HepG2 (cell line): ENCODE measurements around the gene THADA. TPM values are rescaled to one million over a fixed set of nuclear protein-coding genes. Genes with fewer than 3 reads are reported as not detected.
A peak's percentile ranks its signal among the peaks of the same experiment; 100 is the strongest.

Source experiments
- ERF ChIP-seq: IDR thresholded peaks from 2 replicates; pipeline ENCODE4 v1.6.1; 2018; ENCODE audit warnings: missing biosample characterization, missing genetic modification reagents
- HNRNPH1 ChIP-seq: fragments of 200-400 bp; formaldehyde crosslinking; optimal IDR thresholded peaks from 2 replicates; pipeline ENCODE3; 2017; ENCODE audit warnings: mild to moderate bottlenecking, low read depth, low read length
- JUNB ChIP-seq: sonication (generic); formaldehyde crosslinking; IDR thresholded peaks from 2 replicates; pipeline ENCODE4 v1.8.0; 2022; ENCODE audit warnings: missing genetic modification reagents, mild to moderate bottlenecking, borderline replicate concordance
- KDM2A ChIP-seq: sonication (generic); formaldehyde crosslinking; IDR thresholded peaks from 2 replicates; pipeline ENCODE4 v1.4.0; 2020; ENCODE audit warnings: low read depth, missing genetic modification reagents, borderline replicate concordance
- KDM6A ChIP-seq: IDR thresholded peaks from 2 replicates; pipeline ENCODE4 v1.6.1; 2016; ENCODE audit warnings: low read depth
- MED13 ChIP-seq: sonication (generic); formaldehyde crosslinking; IDR thresholded peaks from 2 replicates; pipeline ENCODE4 v1.5.0; 2020; ENCODE audit warnings: missing genetic modification reagents
- MXI1 ChIP-seq: IDR thresholded peaks from 3 replicates; pipeline ENCODE4 v1.6.1; 2012; ENCODE audit warnings: low read depth, low read length, inconsistent platforms, borderline replicate concordance
- SKIL ChIP-seq: sonication (generic); formaldehyde crosslinking; IDR thresholded peaks from 2 replicates; pipeline ENCODE4 v1.8.0; 2022; ENCODE audit warnings: missing genetic modification reagents, mild to moderate bottlenecking, moderate library complexity, borderline replicate concordance
- SNAPC2 ChIP-seq: sonication (generic); formaldehyde crosslinking; IDR thresholded peaks from 2 replicates; pipeline ENCODE4 v1.8.1; 2022; ENCODE audit warnings: mild to moderate bottlenecking, missing genetic modification reagents
- SRF ChIP-seq: IDR thresholded peaks from 2 replicates; pipeline ENCODE4 v1.6.1; 2011; ENCODE audit warnings: mild to moderate bottlenecking, low read depth, low read length, moderate library complexity
- SRSF4 ChIP-seq: fragments of 200-400 bp; formaldehyde crosslinking; IDR thresholded peaks from one replicate; pipeline ENCODE4 v1.6.1; 2018; ENCODE audit warnings: mild to moderate bottlenecking, low read depth, low read length, moderate library complexity; ENCODE audit not compliant: poor library complexity, severe bottlenecking
- ZBTB25 ChIP-seq: IDR thresholded peaks from 2 replicates; pipeline ENCODE4 v1.6.1; 2018; ENCODE audit warnings: missing genetic modification reagents
- ZKSCAN5 ChIP-seq: sonication (generic); formaldehyde crosslinking; IDR thresholded peaks from 2 replicates; pipeline ENCODE4 v1.5.1; 2020; ENCODE audit warnings: mild to moderate bottlenecking, missing genetic modification reagents
- ZNF253 ChIP-seq: sonication (generic); formaldehyde crosslinking; IDR thresholded peaks from 2 replicates; pipeline ENCODE4 v1.8.0; 2022; ENCODE audit warnings: mild to moderate bottlenecking, missing genetic modification reagents, borderline replicate concordance
- ZNF569 ChIP-seq: sonication (generic); formaldehyde crosslinking; IDR thresholded peaks from 2 replicates; pipeline ENCODE4 v1.5.0; 2020; ENCODE audit warnings: mild to moderate bottlenecking, missing genetic modification reagents, moderate library complexity, borderline replicate concordance
- ZNF672 ChIP-seq: sonication (generic); formaldehyde crosslinking; IDR thresholded peaks from 2 replicates; pipeline ENCODE4 v1.8.1; 2022; ENCODE audit warnings: missing genetic modification reagents
- ZSCAN30 ChIP-seq: sonication (generic); formaldehyde crosslinking; IDR thresholded peaks from 2 replicates; pipeline ENCODE4 v1.5.0; 2020; ENCODE audit warnings: mild to moderate bottlenecking, missing genetic modification reagents
- polyA plus RNA-seq, 8 experiments: library from polyadenylated mRNA; depleted of rRNA in 3 of 8; stranded (reverse) in 7 of 8; unstranded in 1 of 8; fragments of >200 nt; fragmentation: Illumina TruSeq in 4 of 8; extraction: Trizol in 4 of 8; gene quantifications; 2 replicates each; pipeline versions ENCODE4 v1.2.1 to v1.2.3, GENCODE V29; 2011 to 2016; ENCODE audit warnings: low read depth in 4 of 8, missing spikeins in 1 of 8, mixed read lengths in 1 of 8; ENCODE audit not compliant: insufficient read depth in 1 of 8
- total RNA-seq, 5 experiments: library from RNA; depleted of rRNA; stranded (reverse); fragments of >200 nt; fragmentation: Illumina TruSeq; extraction: Trizol; gene quantifications; 2 replicates each; pipeline ENCODE4 v1.2.3, GENCODE V29; 2016; ENCODE audit warnings: low read depth in 1 of 5
- TF ChIP-seq, protein P1 (sequence below): sonication (generic); formaldehyde crosslinking; IDR thresholded peaks from 2 replicates; pipeline ENCODE4 v1.4.0; 2020; ENCODE audit warnings: mild to moderate bottlenecking, missing genetic modification reagents
- TF ChIP-seq, protein P2 (sequence below): sonication (generic); formaldehyde crosslinking; IDR thresholded peaks from 2 replicates; pipeline ENCODE4 v1.5.0; 2020; ENCODE audit warnings: mild to moderate bottlenecking, missing genetic modification reagents
- TF ChIP-seq, protein P3 (sequence below): sonication (generic); formaldehyde crosslinking; IDR thresholded peaks from 2 replicates; pipeline ENCODE4 v1.4.0; 2020; ENCODE audit warnings: missing genetic modification reagents

Gene THADA
- total and polyA plus RNA-seq, 2 of the 13 experiments (the other 11 are each of a cell fraction or from before 2014, with no cell fraction given) = 12.7 to 21.7 TPM

DNA sequence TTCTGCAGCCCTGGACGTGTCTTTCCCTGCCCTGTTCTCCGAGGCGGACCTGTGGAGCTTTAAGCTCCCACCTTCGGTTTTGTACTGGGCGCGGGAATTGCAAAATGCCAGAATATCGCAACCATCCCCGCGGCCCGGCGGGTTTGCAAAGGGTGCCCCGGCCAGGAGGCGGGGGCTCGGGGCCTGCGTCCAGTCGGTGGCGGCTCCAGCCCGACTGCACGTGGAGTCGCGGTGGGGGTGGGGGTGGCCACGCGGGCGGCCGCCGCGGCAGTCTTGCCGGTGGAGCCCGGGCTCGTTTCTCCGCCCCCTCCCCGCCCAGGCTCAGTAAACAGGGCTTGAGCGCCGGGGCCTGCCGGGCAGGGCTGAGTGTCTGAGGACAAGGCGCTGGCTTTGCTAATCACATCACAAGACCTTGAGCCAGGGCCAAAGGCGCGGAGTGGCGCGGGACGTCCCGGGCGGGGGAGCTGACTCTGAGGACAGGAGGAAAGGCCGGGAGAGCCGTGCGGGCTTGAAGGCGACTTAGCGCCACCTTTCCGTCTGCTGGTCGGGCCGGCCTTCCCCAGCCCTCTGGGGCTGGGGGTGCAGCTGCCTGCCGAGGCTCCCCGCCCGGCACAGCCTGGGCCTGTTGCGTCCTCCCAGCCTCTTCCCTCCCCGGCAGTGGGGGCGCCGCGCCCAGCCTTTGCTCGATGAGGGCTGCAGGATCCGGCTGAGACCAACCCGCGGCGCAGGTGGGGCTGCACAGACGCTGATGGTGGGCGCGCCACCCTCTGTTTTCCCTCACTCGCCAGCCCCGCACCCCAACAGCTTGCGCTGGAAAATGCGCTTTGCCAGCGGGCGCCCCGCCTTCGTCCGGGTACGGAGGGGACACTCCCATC is 368.6 kb downstream of the THADA start (continued):
- TF ChIP-seq ZBTB25 (CRISPR knock-in tag) (peak; percentile 96), SRF (no peak), ERF (CRISPR knock-in tag) (peak; percentile 79), KDM6A (CRISPR knock-in tag) (no peak), ZNF569 (CRISPR knock-in tag) (no peak), MXI1 (no peak; the same call in 1 of the 3 replicates), SRSF4 (no peak), ZNF253 (peak; percentile 93; the same call in 1 of the 2 replicates), JUNB (CRISPR knock-in tag) (peak; percentile 0; the same call in 1 of the 2 replicates), HNRNPH1 (no peak), ZKSCAN5 (CRISPR knock-in tag) (no peak), ZSCAN30 (CRISPR knock-in tag) (no peak; the same call in 1 of the 2 replicates), KDM2A (CRISPR knock-in tag) (peak; percentile 88), SKIL (peak; percentile 90), ZNF672 (CRISPR knock-in tag) (peak; percentile 95), MED13 (CRISPR knock-in tag) (peak; percentile 68), SNAPC2 (CRISPR knock-in tag) (peak; percentile 76; the same call in 1 of the 2 replicates)
- TF ChIP-seq, protein P1, sequence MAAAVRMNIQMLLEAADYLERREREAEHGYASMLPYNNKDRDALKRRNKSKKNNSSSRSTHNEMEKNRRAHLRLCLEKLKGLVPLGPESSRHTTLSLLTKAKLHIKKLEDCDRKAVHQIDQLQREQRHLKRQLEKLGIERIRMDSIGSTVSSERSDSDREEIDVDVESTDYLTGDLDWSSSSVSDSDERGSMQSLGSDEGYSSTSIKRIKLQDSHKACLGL (CRISPR knock-in tag) = peak; percentile 39; the same call in 1 of the 2 replicates
- TF ChIP-seq, protein P2, sequence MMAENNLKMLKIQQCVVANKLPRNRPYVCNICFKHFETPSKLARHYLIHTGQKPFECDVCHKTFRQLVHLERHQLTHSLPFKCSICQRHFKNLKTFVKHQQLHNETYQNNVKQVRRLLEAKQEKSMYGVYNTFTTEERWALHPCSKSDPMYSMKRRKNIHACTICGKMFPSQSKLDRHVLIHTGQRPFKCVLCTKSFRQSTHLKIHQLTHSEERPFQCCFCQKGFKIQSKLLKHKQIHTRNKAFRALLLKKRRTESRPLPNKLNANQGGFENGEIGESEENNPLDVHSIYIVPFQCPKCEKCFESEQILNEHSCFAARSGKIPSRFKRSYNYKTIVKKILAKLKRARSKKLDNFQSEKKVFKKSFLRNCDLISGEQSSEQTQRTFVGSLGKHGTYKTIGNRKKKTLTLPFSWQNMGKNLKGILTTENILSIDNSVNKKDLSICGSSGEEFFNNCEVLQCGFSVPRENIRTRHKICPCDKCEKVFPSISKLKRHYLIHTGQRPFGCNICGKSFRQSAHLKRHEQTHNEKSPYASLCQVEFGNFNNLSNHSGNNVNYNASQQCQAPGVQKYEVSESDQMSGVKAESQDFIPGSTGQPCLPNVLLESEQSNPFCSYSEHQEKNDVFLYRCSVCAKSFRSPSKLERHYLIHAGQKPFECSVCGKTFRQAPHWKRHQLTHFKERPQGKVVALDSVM (CRISPR knock-in tag) = peak; percentile 65
- TF ChIP-seq, protein P3, sequence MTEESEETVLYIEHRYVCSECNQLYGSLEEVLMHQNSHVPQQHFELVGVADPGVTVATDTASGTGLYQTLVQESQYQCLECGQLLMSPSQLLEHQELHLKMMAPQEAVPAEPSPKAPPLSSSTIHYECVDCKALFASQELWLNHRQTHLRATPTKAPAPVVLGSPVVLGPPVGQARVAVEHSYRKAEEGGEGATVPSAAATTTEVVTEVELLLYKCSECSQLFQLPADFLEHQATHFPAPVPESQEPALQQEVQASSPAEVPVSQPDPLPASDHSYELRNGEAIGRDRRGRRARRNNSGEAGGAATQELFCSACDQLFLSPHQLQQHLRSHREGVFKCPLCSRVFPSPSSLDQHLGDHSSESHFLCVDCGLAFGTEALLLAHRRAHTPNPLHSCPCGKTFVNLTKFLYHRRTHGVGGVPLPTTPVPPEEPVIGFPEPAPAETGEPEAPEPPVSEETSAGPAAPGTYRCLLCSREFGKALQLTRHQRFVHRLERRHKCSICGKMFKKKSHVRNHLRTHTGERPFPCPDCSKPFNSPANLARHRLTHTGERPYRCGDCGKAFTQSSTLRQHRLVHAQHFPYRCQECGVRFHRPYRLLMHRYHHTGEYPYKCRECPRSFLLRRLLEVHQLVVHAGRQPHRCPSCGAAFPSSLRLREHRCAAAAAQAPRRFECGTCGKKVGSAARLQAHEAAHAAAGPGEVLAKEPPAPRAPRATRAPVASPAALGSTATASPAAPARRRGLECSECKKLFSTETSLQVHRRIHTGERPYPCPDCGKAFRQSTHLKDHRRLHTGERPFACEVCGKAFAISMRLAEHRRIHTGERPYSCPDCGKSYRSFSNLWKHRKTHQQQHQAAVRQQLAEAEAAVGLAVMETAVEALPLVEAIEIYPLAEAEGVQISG = peak; percentile 70
